HFFc6 (cell line): ENCODE data around the gene SPC24. TPM values are rescaled to one million over a fixed set of nuclear protein-coding genes. Genes with fewer than 3 reads are reported as not detected.
"Not testable (repeated sequence)": the region's sequence is repeated elsewhere in the genome, so short reads cannot be mapped to it uniquely, and the experiment has no call there.

Experiments used
- DNase-seq: peaks from one replicate; pipeline ENCODE4 v3.0.0-alpha.2; 2018
- H3K27ac Mint-ChIP-seq: 2 replicates; pipeline ENCODE4 v1.8.0; 2020; ENCODE audit warnings: mild to moderate bottlenecking, mixed read lengths
- H3K27me3 Mint-ChIP-seq: 2 replicates; pipeline ENCODE4 v1.8.0; 2021; ENCODE audit warnings: mild to moderate bottlenecking, moderate library complexity, mixed read lengths; ENCODE audit not compliant: insufficient read depth
- H3K36me3 Mint-ChIP-seq: 2 replicates; pipeline ENCODE4 v1.8.0; 2021; ENCODE audit warnings: low read depth, mixed read lengths
- H3K4me1 Mint-ChIP-seq: 2 replicates; pipeline ENCODE4 v1.8.0; 2020; ENCODE audit warnings: low read depth, mixed read lengths
- H3K4me3 Mint-ChIP-seq: 2 replicates; pipeline ENCODE4 v1.8.0; 2020; ENCODE audit warnings: mild to moderate bottlenecking, moderate library complexity, mixed read lengths
- H3K9me3 Mint-ChIP-seq: 2 replicates; pipeline ENCODE4 v1.8.0; 2020; ENCODE audit warnings: mild to moderate bottlenecking, mixed read lengths
- total RNA-seq, 6 experiments: library from RNA; stranded (reverse); fragmentation: NEBNext Ultra II Directional; extraction: Animal tissue kit (Norgen Biotek cat#: 25700); gene quantifications; 2 replicates in 1 of 6; 3 replicates in 5 of 6; pipeline ENCODE4 v1.2.3, GENCODE V29; 2021
- TF ChIP-seq, protein P1 (sequence below): fragments of 200-600 bp; sonication (generic); IDR thresholded peaks from 2 replicates; pipeline ENCODE4 v1.5.0; 2021; ENCODE audit warnings: antibody characterized with exemption, mild to moderate bottlenecking

The SPC24 gene
- total RNA-seq, 6 experiments from 2014 or later = 21.0 to 54.6 (median 50.3) TPM

DNA sequence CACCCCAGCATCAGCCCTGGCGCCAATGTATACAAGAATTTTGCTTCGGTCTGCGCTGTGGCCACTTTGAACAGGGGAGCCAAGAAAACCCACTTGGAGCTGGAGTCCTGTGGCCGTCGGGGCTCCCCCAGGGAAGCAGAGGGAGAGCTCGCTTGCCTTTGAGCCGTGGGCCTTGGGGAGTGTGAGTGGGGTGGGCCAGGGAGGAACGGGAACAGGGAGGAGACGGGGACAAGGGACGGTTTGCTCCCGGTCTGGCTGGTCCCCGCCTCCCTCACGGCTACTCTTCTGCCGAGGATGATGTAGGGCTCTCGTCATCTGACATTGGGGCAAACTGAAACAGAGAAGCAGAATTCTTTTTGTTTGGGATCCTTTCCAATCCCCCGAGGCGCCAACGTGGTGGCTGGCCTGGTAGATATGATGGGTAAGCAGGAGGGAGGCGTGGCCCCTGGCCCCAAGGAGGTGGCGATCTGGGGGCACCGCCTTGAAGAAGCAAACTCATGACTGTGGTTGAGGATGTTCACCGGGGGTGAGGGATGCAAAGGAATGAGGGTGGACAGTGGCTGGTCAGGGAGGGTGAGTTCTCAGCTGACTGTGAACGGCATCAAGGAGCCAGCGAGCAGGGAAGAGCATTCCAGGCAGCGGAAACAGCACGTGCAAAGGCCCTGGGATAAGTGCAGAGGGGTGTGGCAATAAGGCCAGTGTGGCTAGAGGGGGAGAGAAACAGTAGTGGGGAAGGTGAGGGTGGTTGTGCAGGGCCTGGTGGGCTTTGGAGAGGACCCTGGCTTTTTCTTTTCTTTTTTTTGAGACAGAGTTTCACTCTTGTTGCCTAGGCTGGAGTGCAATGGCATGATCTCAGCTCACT is 10.9 kb upstream of the SPC24 start:
- TF ChIP-seq, protein P1, sequence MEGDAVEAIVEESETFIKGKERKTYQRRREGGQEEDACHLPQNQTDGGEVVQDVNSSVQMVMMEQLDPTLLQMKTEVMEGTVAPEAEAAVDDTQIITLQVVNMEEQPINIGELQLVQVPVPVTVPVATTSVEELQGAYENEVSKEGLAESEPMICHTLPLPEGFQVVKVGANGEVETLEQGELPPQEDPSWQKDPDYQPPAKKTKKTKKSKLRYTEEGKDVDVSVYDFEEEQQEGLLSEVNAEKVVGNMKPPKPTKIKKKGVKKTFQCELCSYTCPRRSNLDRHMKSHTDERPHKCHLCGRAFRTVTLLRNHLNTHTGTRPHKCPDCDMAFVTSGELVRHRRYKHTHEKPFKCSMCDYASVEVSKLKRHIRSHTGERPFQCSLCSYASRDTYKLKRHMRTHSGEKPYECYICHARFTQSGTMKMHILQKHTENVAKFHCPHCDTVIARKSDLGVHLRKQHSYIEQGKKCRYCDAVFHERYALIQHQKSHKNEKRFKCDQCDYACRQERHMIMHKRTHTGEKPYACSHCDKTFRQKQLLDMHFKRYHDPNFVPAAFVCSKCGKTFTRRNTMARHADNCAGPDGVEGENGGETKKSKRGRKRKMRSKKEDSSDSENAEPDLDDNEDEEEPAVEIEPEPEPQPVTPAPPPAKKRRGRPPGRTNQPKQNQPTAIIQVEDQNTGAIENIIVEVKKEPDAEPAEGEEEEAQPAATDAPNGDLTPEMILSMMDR = no peak
- peak overlapping the region; percentile 93 for H3K27ac Mint-ChIP-seq
- H3K4me1 Mint-ChIP-seq = peaks cover 58% of the 10 kb centered on the region
- H3K4me3 Mint-ChIP-seq = peak overlapping the region; percentile 83
- peak; percentile 99 for DNase-seq
- peaks cover 8% of the 10 kb centered on the region for H3K27me3 Mint-ChIP-seq
- peaks cover 4% of the 10 kb centered on the region; the same call in 1 of the 2 replicates for H3K9me3 Mint-ChIP-seq
- peaks cover 52% of the 10 kb centered on the region for H3K36me3 Mint-ChIP-seq

DNA sequence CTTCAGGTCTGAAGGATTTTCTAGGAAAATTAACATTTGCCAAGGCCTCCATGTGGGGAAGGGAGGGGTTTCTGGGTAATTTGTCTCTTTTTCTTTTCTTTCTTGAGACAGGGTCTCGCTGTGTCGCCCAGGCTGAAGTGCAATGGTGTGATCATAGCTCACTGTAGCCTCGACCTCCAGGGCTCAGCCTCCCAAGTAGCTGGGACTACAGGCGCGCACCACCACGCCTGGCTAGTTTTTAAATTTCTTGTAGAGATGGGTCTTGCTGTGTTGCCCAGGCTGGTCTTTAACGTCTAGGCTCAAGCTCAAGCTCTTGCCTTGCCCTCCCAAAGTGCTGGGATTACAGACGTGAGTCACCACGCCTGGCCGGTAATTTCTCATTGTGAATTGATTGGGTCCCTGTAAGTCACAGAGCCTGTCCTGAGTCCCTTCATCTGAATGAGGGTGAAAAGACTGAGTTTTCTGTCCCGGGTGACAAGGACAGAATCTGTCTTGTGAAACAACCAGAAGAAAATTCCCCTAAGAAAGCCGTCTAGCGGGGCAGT is 10.0 kb upstream of the SPC24 start:
- TF ChIP-seq, protein P1 = no peak
- peaks cover 52% of the 10 kb centered on the region for H3K36me3 Mint-ChIP-seq
- H3K27me3 Mint-ChIP-seq = peaks cover 8% of the 10 kb centered on the region
- peak overlapping the region; percentile 93 for H3K27ac Mint-ChIP-seq
- peak overlapping the region; percentile 83 for H3K4me3 Mint-ChIP-seq
- H3K9me3 Mint-ChIP-seq = peaks cover 4% of the 10 kb centered on the region; the same call in 1 of the 2 replicates
- peak; percentile 41 for DNase-seq
- peaks cover 58% of the 10 kb centered on the region for H3K4me1 Mint-ChIP-seq

DNA sequence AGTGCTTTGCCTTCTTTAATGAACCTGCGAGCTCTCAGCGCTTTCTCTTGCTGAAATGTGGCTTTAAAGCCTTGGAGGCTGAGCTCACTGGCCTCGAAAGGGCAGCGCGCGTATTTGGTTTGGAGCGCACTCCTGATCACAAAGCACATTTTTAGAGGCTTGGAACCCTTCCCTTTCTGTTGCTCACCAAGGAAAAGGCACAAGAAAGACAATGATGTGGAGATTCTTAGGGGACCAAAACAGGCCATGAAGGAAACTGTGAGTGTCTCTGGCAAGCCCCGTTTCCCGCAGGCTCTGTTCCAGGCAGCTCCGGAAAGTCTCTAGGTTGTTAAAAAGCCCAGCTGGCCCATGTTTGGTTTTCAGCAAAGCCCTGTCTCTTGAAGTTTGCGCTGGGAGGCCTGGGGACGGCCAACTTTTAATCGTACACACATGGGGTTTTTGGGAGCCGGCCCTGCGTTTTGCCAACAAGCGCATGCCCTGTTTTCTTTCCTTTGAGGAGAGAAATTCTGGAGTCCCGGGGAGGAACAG is 9.4 kb upstream of the SPC24 start:
- Mint-ChIP-seq H3K4me3 (peak overlapping the region; percentile 83), H3K4me1 (peaks cover 58% of the 10 kb centered on the region), H3K9me3 (peaks cover 7% of the 10 kb centered on the region; the same call in 1 of the 2 replicates), H3K27ac (peak overlapping the region; percentile 93), H3K27me3 (peaks cover 8% of the 10 kb centered on the region), H3K36me3 (peaks cover 50% of the 10 kb centered on the region)
- TF ChIP-seq, protein P1 = no peak
- DNase-seq = no peak

DNA sequence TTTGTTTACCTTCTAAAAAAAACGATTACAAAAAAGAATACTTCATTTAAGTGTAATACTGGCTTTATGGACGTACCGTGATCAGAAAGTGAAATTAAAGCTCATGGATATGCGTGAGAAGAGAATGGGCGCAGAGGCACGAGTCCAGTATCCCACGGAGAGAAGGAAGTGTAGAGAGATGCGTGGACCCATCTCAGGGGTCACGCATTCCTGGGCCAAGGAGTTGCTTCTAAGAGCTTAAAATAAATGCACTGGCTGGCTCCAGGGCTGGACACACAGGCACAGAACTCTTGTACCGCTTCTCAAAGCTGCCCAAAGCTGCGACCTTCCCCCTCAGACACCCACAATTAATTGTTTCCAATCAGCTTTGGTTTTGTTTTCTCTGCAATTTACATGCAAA is 8.7 kb upstream of the SPC24 start:
- H3K36me3 Mint-ChIP-seq = peaks cover 54% of the 10 kb centered on the region
- H3K27ac Mint-ChIP-seq = peak overlapping the region; percentile 93
- peaks cover 8% of the 10 kb centered on the region for H3K27me3 Mint-ChIP-seq
- TF ChIP-seq, protein P1 = no peak
- peaks cover 7% of the 10 kb centered on the region; the same call in 1 of the 2 replicates for H3K9me3 Mint-ChIP-seq
- H3K4me3 Mint-ChIP-seq = peak overlapping the region; percentile 83; the same call in 1 of the 2 replicates
- DNase-seq = no peak
- H3K4me1 Mint-ChIP-seq = peaks cover 60% of the 10 kb centered on the region

DNA sequence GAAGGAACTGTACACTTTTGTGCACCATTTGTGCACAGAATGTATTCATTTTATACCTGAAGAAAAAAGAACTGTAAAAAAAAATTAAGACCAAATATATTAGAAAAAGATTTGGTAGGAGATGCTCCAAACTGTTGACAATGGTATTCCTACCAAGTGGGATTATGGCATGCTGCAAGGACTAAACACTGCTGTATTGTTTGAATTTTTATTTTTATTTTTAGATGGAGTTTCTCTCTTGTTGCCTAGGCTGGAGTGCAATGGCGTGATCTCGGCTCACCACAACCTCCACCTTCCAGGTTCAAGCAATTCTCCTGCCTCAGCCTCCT is 4.8 kb upstream of the SPC24 start:
- H3K27ac Mint-ChIP-seq = not testable (repeated sequence)

More for the DNA sequence above, 4.8 kb upstream of the SPC24 start:
- H3K27me3 Mint-ChIP-seq, H3K4me3 Mint-ChIP-seq, H3K9me3 Mint-ChIP-seq, DNase-seq: not testable (repeated sequence)
- H3K36me3 Mint-ChIP-seq = peaks cover 26% of the 10 kb centered on the region
- H3K4me1 Mint-ChIP-seq = peaks cover 32% of the 10 kb centered on the region
